ENCODE data around the gene FLOT2.

The FLOT2 gene

DNA sequence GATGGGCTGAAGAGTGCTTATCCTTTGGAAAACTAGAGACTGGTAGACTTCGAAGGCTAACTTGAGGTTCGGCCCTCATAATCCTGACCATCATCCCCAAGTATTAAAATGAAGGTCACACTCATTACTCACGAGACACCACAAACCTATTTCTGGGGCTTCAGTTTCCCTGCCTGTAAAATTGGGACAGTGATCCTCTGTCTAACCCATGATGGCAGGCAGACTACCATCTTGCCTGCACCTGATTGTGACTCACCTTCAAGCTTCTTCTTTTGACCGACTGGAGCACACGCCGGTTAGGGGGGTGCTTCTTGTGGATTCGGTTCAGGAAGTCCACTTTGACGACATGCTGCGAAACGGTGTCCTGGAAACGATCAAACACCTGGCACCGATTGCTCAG, 19.5 kb upstream of the FLOT2 start:
- H3K4me3 ChIP-seq (ENCODE audit: low read length), result no peak overlapping the region
- TF ChIP-seq, protein P1, sequence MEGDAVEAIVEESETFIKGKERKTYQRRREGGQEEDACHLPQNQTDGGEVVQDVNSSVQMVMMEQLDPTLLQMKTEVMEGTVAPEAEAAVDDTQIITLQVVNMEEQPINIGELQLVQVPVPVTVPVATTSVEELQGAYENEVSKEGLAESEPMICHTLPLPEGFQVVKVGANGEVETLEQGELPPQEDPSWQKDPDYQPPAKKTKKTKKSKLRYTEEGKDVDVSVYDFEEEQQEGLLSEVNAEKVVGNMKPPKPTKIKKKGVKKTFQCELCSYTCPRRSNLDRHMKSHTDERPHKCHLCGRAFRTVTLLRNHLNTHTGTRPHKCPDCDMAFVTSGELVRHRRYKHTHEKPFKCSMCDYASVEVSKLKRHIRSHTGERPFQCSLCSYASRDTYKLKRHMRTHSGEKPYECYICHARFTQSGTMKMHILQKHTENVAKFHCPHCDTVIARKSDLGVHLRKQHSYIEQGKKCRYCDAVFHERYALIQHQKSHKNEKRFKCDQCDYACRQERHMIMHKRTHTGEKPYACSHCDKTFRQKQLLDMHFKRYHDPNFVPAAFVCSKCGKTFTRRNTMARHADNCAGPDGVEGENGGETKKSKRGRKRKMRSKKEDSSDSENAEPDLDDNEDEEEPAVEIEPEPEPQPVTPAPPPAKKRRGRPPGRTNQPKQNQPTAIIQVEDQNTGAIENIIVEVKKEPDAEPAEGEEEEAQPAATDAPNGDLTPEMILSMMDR (IDR thresholded peaks at IDR 0.05; ENCODE audit: insufficient read depth, low read depth, low read length, missing control alignments), result no peak
- no peak for DNase-seq (ENCODE audit: low read depth)

- TF ChIP-seq, protein P1 (IDR thresholded peaks at IDR 0.05; ENCODE audit: insufficient read depth, low read depth, low read length, missing control alignments), result peak; percentile 65
- peak; percentile 60 for DNase-seq (ENCODE audit: low read depth)
- H3K4me3 ChIP-seq (ENCODE audit: low read length), result no peak overlapping the region
Measured at GRCh38 chr17:28916302-28916934, 18.9 kb upstream of the FLOT2 start.

GRCh38 chr17:28912938-28913333, 15.4 kb upstream of the FLOT2 start:
- DNase-seq (ENCODE audit: low read depth), result no peak
- TF ChIP-seq, protein P1 (IDR thresholded peaks at IDR 0.05; ENCODE audit: insufficient read depth, low read depth, low read length, missing control alignments), result no peak
- H3K4me3 ChIP-seq (ENCODE audit: low read length), result no peak overlapping the region

DNA sequence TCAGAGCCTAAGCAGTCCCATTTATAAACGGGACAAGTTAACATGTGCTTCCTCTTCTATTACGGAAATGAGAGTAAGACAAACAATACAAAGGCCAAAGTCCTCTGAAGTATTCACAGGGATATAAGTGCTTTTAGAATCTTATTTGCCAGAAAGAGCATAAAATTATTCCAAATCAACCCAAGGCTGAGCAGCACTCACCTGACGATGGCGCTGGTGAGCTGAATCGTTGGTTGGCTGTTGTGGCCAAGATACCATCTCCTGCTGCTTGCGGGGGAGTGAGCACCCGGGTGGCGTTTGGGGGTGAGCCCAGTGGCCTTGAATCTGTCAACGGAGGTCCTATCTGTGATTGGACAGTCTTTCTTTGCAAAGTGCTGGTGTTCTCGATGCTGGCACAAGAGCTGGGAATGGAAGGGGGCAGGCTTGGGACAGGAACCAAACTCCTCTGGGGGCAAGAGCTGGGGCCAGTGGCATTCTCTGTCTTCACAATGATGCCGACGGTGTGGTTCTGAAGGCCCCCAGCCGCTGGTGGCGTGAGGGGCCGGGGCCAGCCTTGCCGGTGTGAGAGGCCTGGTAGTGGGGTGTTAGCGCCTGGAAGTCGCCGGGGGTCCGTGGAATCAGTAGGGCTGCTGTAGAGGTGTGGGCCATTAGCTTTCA, 14.9 kb upstream of the FLOT2 start:
- TF ChIP-seq, protein P1 (IDR thresholded peaks at IDR 0.05; ENCODE audit: insufficient read depth, low read depth, low read length, missing control alignments), result no peak
- no peak for DNase-seq (ENCODE audit: low read depth)

GRCh38 chr17:28911411-28912045, 14.0 kb upstream of the FLOT2 start:
- H3K4me3 ChIP-seq (ENCODE audit: low read length), result no peak overlapping the region
- TF ChIP-seq, protein P1 (IDR thresholded peaks at IDR 0.05; ENCODE audit: insufficient read depth, low read depth, low read length, missing control alignments), result no peak
- no peak for DNase-seq (ENCODE audit: low read depth)

More for the DNA sequence above, 14.9 kb upstream of the FLOT2 start:
- no peak overlapping the region for H3K4me3 ChIP-seq (ENCODE audit: low read length)

- TF ChIP-seq, protein P1 (IDR thresholded peaks at IDR 0.05; ENCODE audit: insufficient read depth, low read depth, low read length, missing control alignments), result no peak
- DNase-seq (ENCODE audit: low read depth), result no peak
Measured at GRCh38 chr17:28910534-28910933, 13.0 kb upstream of the FLOT2 start.

More at GRCh38 chr17:28910534-28910933, 13.0 kb upstream of the FLOT2 start:
- no peak overlapping the region for H3K4me3 ChIP-seq (ENCODE audit: low read length)

All from epithelial cell of esophagus (primary cell).